Activated CD4-positive, alpha-beta T cell treated with anti-CD3 and anti-CD28 coated beads, Interleukin-2, amount 50 U/mL, for 48 hours (primary cell): Measurements from ENCODE around the gene BRINP2.

Experiments
- DNase-seq, 2 experiments: peaks; one replicate each; pipeline ENCODE4 v3.0.0-alpha.2; 2020

The BRINP2 gene

GRCh38 chr1:177329871-177330270, 159.1 kb downstream of the BRINP2 start:
- DNase-seq: no peak
